T-helper 2 cell (primary cell): ENCODE measurements around the gene ANKK1.

ENCODE experiments used
- DNase-seq, 5 experiments: peaks; one replicate each; pipeline versions ENCODE4 v3.0.0 to v3.0.0-alpha.2; 2012 to 2022

ANKK1 gene

DNA sequence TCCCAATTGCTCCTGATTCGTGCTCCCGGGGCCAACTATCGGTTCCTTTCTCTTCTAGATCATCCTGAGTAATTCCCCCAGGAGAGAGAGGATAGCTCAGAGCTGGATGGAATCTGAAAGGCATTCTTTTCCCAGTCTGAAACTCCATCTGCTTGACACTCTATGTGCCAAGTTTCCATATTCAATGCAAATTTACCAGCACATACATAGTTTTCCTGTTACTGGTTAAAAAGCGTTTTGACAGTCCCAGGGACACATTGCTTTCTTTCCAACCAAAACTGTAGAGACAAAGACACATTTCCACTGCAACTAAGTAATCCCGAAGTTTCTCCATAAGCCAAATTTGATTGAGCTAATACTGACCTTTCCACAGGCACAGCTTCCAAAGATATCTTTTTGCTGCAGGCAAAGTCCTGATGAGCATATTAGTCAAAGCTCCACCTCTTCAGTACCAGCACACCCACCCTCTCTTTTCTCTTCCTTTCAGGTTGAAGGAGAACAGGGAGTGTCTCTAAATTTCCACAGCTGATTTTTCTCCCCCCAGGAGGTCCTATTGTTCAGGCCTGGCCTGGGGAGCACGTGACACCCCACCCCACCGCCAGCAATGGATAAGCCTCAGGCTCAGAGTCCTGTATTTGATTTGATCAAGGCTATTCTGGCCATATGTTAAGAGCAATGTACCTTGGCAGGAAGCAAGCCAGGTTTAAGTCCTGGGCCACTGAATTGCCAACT, 9.7 kb upstream of the ANKK1 start:
- DNase-seq = no peak

DNA sequence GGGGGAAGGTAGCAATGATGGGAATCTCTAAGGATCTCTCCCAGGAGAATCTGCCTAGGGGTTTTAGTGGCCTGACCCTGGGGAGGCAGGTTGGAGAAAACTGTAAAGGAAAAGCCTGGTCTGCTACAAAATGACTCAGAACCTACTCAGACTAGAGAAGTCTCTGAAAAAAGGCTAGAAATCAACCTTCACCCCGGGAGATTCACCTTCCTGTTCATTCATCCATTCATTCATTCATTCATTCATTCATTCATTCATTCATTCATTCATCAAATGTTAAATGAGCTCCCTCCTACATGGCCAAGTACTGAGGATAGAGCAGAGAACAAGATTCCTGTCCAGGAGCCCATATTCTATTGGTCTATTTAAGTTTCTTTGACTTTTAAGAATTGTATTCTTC, 8.9 kb upstream of the ANKK1 start:
- DNase-seq = no peak

DNA sequence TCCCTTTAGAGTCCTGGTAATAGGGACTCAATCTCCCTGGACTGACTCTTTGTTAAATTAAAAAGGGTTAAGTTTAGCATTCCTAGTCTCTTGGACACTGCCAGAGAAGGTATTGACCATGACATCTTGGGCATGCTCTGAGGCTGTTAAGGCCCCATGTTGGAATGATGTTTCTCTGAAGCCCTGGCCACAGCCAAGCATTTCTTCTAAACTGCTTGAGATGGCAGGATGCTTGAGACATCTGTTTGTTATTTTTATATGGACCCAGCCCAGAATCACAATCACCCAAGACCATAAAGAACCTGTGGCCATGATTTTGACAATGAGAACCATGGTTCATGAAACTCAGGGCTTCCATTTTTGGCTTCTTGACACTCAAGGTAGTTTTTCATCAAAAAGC, 5.5 kb upstream of the ANKK1 start:
- DNase-seq = no peak

DNA sequence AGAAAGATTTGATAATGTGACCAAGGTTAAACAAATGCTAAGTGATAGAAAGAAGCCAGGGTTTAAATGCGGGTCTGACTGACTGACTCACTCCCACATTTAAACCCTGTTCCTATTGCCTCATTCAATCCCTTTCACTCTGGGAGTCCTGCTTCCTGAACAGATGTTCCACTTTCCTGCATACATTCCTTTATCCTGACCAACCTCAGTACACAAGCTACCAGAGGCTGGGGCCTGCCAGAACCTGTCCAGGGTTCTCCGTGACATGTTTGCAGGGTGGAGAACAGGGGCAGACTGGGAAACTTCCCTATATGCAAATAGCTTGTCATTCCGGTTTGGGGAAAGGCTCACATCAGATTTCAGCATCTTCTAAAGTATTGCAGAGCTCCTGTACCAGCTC, 3.0 kb upstream of the ANKK1 start:
- no peak for DNase-seq

DNA sequence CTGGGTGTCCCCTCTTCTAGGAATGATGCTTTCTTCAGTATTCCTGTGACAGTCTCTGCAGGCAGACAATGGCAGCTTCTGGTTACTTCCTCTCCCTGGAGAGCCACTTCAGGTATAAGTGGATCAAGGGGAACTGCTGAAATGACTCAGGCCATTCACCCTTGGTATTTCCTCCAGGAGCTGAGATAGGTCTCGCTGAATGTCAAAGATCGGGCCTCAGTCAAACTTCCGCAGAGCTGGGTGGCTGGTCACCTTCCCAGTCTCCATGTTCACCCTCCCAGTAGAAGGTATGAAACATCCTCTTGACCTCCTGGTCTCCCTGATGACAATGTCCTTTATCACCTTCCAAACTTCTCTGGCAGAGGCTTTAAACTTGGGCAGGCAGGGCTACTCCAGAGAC, 1.8 kb upstream of the ANKK1 start:
- DNase-seq = no peak

DNA sequence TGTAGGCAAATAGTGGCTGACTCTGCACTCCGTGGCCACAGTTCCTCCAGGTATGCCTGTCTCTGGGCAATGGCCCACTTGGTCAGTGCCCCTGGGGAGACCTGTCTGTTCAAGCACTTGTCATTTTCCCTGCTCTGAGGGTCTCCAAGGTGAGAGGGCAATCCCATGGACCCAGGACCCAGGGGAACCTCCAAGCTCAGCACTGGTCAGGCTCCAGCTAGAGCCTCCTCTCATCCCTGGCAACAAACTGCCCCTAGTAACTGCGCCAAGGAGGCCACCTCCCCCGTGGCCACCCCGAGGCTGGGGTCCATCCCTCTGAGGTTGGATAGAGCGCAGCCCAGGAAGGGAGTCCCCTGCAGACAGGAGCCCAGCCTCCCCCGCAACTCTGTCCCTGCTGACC, 713 bp upstream of the ANKK1 start:
- DNase-seq = no peak

DNA sequence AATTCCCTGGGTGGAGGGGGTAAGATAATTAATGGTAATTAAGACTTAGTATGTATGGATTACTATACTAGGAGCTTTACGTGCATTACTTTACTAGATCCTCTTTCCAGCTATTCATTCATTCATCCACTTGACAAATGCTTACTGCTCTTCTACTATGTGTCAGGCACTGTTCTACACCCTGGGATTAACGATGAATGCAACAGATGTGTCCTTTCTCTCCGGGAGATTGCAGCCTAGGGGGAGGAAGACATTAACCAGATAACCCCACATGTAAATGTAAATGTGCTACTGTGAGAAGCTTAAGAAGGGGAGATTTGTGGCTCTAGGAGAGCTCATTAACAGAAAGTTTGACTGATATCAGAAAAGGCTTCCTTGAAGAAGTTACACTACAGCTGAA, 1.7 kb downstream of the ANKK1 start:
- DNase-seq = no peak

DNA sequence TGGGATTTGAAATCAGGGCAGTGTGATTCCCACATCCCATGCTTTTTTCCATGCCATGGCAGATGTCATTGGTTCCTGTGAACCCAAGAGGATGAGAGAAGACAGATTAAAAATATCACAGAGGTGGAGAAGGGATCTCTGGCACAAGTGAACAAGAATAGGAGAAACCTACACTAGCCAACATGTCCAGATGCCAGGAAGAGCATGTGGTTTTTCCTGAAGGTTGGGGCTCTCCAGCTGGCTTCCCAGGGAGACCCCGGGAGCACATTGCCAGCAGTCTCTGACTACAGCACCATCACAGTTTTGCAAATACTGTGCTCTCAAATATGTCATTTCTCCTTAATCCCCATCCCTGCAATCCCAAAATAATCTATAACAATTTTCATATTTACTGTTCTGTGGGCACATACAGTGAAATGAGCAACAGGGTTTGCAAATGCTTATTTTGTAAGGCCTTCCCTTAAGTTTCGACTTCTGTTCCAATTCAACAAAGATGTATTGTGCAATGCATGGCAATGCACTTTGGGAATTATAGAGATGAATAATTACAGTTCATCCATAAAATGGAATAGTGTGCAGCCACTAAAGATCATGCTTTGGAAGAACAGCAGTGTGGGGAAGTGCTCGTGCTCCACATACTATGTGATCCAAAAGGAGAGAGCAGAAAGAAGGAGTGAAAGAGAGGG, 4.8 kb downstream of the ANKK1 start:
- no peak for DNase-seq

DNA sequence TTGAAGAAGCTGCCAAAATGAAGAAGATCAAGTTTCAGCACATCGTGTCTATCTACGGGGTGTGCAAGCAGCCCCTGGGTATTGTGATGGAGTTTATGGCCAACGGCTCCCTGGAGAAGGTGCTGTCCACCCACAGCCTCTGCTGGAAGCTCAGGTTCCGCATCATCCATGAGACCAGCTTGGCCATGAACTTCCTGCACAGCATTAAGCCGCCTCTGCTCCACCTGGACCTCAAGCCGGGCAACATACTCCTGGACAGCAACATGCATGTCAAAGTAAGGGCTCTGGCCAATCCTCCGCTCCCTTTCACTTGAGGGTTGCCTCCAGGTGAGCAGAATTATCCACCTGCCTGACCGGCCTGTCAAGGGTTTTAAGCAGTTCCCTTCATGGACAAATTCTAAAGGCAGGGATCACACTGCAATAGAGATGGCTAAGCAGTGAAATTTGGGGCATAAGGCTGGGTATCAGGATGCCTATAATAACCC, 6.0 kb downstream of the ANKK1 start:
- DNase-seq = no peak

DNA sequence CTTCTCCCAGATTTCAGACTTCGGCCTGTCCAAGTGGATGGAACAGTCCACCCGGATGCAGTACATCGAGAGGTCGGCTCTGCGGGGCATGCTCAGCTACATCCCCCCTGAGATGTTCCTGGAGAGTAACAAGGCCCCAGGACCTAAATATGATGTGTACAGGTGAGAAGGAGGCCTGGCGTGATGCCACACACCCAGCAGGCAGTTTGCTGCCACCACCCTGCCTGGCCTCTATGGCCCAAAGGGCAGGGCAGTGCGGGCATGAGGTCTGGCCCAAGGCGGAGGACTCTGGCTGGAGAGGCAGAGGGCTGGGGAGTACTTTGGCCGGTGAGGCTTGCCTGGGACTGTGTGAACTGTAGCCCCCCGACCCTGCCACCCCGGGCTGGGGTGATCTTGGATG, 7.3 kb downstream of the ANKK1 start:
- DNase-seq = no peak

DNA sequence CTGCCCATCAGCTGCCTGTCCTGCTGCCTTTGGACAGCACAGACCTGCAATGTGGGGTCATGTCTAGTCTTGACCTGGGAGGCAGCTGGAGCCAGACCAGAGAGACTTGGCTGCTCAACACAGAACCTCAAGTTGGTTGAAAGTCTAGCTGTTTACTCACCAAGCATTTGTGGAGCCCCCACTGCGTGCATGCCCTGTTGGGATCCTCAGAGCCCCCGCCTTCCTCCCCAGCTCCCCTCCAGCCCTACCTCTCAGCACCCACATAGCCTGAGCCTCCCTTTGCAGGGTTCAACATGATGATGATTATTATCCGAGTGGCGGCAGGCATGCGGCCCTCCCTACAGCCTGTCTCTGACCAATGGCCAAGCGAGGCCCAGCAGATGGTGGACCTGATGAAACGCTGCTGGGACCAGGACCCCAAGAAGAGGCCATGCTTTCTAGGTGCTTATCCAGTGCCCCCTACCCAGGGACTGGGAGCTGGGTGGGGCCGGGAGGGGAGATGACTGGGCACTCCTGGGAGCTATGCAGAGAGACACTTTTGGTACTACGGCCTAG, 8.3 kb downstream of the ANKK1 start:
- DNase-seq = no peak

DNA sequence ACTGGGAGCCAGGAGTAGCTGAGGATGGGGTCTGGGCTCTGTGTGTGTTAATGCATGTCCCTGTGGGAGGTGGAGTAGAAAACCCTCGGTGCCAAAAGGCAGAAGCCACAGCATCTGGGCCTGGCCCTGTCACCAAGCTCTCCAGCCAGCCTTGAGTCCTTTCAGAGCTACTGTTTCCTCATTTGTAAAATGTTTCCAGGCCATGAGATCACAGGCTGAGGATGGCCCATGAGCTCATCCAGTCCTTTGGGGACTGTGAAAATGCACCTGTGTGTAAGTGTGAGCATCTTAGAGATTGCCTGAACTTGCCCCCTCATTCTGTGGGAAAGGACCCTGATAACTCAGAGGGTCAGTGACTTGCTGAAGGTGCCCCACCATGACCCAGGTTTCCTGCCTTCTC, 9.1 kb downstream of the ANKK1 start:
- DNase-seq = no peak

DNA sequence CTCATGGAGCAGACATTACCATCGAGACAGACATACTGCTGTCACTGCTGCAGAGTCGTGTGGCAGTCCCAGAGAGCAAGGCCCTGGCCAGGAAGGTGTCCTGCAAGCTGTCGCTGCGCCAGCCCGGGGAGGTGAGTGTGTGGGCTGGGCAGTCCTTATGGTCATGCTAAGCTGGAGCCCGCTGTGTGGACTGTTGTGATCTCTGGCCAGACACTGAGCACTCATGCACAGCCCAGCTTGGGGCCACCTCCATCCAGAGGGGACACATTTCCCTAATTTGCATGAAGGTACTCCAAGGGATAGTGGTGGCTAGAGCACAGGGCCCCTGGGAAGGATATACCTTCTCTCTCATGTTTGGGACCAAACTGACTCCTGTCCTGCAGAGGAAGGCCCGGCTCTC, 9.6 kb downstream of the ANKK1 start:
- no peak for DNase-seq

DNA sequence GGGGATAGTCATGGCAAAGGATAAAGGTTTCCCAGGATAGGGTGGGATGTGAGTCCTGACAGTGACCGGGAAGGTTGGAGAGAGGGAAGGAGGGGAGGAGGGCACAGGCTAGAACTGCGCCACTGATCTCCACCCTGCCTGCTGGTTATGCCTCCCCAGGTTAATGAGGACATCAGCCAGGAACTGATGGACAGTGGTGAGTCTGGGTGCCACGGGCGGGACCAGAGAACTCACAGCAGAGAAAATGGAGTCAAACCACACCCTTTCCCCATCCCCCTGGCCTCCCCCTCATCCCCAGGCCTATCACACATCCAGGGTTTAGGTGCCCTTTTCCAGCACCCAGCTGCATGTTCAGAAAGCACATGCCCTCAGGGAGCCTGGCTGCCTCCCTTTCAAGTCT, 10.2 kb downstream of the ANKK1 start:
- no peak for DNase-seq

DNA sequence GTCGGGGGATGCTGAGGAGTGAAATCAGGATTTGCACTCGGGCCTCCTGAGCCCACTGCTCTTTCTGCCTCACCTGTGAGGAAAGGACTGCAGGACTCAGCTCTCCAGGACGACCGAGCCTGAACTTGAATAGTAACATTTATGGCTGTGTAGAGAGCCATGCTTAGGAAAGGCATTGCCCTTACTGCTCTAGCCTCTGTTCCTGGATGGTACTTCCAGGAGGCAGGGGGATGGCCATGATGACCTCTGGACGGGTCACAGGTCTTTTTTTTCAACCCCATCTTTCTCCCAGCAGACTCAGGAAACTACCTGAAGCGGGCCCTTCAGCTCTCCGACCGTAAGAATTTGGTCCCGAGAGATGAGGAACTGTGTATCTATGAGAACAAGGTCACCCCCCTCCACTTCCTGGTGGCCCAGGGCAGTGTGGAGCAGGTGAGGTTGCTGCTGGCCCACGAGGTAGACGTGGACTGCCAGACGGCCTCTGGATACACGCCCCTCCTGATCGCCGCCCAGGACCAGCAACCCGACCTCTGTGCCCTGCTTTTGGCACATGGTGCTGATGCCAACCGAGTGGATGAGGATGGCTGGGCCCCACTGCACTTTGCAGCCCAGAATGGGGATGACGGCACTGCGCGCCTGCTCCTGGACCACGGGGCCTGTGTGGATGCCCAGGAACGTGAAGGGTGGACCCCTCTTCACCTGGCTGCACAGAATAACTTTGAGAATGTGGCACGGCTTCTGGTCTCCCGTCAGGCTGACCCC, 11.3 kb downstream of the ANKK1 start:
- no peak for DNase-seq

DNA sequence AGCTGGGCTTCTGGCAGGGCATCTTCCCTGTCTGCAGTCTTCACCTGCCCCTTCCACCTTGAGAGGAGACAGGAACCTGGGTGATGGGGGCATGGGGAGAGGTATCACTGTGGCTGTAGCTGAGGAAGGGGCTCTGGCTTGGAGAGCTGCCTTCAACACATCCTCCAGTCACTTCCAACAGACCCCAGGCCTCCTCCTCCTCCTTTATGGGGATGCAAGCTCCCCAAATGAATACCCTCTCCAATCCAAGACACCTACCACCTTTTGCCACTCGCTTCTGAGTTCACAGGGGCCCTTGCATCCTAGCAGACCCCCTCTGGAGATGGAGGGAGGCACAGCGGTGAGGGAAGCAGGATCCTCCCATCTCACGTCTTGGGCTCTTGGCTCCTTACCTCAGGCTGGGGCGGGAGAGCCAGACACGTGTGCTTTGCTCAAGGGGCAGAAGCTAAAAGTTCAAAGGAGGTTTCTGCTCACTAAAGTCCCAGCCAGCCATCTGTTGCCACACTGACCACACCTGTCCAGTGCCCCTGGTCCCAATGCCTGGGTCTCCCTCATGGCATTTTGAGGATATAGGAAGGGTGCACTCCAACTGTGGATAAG, 13.2 kb downstream of the ANKK1 start:
- no peak for DNase-seq

DNA sequence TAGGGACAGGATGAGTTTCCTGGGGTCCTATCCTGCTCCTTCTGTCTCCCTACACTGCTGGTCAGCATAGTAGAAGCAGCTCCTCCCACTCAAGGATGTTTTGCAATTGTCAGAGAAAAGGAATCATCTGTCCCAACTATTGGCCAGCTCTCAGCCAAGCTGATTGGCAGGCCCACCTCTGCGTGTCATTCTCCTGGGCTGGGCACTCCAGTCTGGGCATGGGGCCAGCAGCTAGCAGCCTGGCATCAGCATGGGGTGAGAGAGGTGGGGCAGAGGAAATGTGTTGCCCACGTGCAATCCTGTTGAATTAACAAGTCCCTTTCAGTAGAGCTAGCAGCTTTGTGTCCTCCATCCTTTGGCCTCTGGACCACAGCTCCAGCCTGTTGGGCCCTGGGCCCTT, 14.1 kb downstream of the ANKK1 start:
- DNase-seq = no peak

DNA sequence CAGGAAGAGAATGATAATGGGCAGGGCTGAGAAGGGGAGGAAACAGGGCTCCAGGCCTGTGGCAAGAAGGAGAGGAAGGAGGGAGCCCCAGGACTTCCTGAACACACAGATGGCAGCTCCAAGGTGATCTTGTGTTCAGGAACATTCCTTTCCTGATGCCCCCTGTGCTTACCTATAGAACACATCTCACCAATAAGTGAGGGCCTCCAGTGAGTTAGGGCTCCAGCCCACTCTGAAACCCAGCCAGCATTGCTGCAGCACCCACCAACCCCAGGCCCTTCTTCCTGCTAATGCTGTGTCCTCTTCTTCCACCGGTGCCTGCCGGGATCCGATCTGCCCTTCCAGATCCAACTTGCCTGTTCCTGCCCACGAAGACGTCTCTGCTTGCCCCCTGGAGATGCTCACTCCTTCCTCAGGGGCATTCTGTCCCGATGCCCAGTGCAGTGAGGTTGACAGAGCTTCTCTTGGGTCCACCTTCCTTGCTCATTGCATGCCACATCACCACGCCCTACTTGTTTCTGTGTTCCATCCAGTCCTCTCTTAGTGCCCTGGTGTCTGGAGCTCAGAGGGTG, 17.4 kb downstream of the ANKK1 start:
- DNase-seq = no peak

DNA sequence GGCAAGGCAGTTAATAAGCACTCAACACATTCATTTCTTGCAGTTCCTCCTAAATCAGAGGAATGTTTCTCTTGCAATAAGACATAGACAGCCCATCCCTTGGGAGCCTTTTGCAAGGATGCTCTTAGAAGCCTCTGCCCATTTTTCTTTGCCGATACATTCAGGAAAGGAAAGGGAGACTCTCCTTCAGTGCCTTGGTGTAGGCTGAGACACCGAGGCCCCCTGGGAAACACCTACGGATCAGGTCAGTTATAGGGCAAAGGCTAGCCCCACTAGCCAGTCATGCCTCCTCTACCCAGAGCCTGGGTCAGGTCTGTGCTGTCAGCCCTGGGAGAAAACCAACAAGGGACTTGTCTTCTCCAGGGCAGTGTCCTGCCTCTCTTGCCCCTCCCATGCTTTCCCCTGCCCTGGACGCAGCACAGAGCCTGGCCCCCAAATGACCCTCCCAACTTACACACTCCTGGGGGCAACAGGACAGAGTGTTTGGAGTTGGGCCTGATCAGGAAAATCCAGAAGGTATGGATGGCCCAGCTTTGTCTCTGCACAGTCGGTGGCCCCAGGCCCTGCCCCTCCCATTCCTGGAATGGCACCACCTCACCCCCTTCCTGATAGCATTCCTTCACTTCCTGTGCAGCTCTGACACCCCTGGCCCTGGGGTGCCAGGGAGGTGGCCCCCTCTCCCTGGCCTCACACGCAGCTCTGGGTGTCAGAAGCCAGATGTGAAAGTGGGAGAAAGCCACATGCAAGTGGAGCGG, 18.3 kb downstream of the ANKK1 start:
- DNase-seq = no peak

DNA sequence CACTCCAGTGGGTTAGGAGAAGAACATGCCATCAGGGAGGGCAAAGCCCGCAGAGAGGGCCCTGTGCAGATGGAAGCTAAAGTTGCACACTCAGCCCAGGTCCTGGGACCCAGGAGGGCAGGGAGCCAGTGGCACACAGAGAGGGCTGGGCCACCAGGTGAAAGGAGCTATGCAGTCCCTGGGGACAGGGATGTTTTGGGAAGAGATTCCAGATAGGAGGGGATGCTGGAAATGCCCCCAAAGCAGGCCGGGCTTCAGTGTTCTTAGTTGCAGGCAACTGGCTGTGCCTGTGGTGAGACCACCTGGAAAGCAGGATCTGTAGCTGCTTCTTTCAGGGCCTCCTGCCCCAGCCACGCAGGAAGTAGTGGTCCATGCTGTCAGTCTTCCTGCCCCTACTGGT, 19.6 kb downstream of the ANKK1 start:
- no peak for DNase-seq

DNA sequence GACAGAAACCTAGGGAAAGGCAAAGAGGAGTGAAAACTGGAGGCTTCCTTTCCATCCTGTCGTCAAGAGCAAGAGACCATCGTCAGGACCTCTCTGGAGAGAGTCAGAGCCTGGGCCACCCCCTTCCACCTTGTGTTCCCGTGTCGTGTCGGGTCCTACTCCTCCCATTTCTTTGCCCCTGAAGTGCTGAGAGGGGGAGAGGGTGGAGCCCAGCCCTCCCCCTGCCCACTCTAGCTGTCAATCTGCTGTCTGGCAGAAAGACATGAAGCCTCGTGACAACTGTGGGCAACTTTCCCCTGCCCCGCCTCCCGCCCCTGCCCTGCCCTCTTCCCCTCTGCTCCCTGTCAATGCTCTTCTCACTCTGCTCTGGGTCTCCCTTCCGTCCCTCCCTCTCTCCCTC, 20.6 kb downstream of the ANKK1 start:
- no peak for DNase-seq

DNA sequence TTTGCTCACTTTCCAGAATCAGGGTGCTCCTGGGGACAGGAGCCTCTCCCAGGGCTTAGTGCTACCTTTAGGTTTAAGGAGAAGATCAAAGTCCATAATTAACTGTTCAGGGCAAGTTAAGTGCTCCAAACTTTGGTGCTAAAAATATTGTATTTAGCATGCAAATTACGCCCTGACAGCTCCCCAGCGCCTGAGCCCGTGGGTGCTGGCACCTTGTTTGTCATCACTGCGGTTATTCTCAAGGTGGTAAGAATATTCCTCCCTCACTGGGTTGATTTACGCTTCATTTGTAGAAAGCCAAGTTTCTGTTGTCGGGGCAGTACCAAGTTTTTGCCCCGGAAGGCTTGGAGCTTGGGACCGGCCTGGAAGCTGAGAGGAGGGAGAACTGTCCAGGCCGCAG, 21.3 kb downstream of the ANKK1 start:
- no peak for DNase-seq
